AG04449 (cell line): ENCODE data around the gene MKLN1.

Source experiments
- CTCF ChIA-PET: fragments of 350-600 bp; formaldehyde crosslinking; extraction: SDS; loops from one replicate; lab custom pipeline; 2021; ENCODE audit warnings: antibody characterized with exemption; lab: Yijun Ruan, JAX
- POLR2A ChIA-PET: fragments of 400-600, 350-600 bp; formaldehyde crosslinking; extraction: SDS; loops from one replicate; lab custom pipeline; 2020; ENCODE audit warnings: antibody characterized with exemption, inconsistent platforms; lab: Yijun Ruan, JAX
- DNase-seq: peaks from one replicate; pipeline ENCODE4 v3.0.0-alpha.2; 2010; ENCODE audit warnings: low read depth, low spot score
- H3K4me3 ChIP-seq: 2 replicates; pipeline ENCODE4 v1.5.1; 2011; ENCODE audit warnings: low read depth, mild to moderate bottlenecking, control low read depth, low read length
- TF ChIP-seq, protein P1 (sequence below): IDR thresholded peaks from one replicate; pipeline ENCODE4 v1.5.1; 2011; ENCODE audit warnings: mild to moderate bottlenecking, moderate library complexity, low read length, control low read depth, inconsistent platforms; ENCODE audit not compliant: insufficient read depth; ENCODE audit errors: missing control alignments

The MKLN1 gene

GRCh38 chr7:131346885-131347592 is 19.4 kb downstream of the MKLN1 start:
- POLR2A ChIA-PET, result no interaction called here
- TF ChIP-seq, protein P1, sequence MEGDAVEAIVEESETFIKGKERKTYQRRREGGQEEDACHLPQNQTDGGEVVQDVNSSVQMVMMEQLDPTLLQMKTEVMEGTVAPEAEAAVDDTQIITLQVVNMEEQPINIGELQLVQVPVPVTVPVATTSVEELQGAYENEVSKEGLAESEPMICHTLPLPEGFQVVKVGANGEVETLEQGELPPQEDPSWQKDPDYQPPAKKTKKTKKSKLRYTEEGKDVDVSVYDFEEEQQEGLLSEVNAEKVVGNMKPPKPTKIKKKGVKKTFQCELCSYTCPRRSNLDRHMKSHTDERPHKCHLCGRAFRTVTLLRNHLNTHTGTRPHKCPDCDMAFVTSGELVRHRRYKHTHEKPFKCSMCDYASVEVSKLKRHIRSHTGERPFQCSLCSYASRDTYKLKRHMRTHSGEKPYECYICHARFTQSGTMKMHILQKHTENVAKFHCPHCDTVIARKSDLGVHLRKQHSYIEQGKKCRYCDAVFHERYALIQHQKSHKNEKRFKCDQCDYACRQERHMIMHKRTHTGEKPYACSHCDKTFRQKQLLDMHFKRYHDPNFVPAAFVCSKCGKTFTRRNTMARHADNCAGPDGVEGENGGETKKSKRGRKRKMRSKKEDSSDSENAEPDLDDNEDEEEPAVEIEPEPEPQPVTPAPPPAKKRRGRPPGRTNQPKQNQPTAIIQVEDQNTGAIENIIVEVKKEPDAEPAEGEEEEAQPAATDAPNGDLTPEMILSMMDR, result no peak
- H3K4me3 ChIP-seq, result no peak overlapping the region
- CTCF ChIA-PET, result interaction anchor here (1.1 kb wide), 1 partner anchor 165 kb away, joined by 3 read pairs; no protein-coding TSS in a partner anchor
- DNase-seq, result no peak

- H3K4me3 ChIP-seq, result no peak overlapping the region
- no peak for DNase-seq
- TF ChIP-seq, protein P1, result no peak
- CTCF ChIA-PET, result interaction anchor here (0.6 kb wide), 1 partner anchor 1325 kb away, joined by 4 read pairs; no protein-coding TSS in a partner anchor
- POLR2A ChIA-PET, result no interaction called here
These were observed 24.4 kb downstream of the MKLN1 start for GRCh38 chr7:131352032-131352431.

- no peak overlapping the region for H3K4me3 ChIP-seq
- POLR2A ChIA-PET, result no interaction called here
- TF ChIP-seq, protein P1, result no peak
- DNase-seq, result no peak
- CTCF ChIA-PET, result no interaction called here
These were observed 26.7 kb downstream of the MKLN1 start for GRCh38 chr7:131354390-131354789.

DNA sequence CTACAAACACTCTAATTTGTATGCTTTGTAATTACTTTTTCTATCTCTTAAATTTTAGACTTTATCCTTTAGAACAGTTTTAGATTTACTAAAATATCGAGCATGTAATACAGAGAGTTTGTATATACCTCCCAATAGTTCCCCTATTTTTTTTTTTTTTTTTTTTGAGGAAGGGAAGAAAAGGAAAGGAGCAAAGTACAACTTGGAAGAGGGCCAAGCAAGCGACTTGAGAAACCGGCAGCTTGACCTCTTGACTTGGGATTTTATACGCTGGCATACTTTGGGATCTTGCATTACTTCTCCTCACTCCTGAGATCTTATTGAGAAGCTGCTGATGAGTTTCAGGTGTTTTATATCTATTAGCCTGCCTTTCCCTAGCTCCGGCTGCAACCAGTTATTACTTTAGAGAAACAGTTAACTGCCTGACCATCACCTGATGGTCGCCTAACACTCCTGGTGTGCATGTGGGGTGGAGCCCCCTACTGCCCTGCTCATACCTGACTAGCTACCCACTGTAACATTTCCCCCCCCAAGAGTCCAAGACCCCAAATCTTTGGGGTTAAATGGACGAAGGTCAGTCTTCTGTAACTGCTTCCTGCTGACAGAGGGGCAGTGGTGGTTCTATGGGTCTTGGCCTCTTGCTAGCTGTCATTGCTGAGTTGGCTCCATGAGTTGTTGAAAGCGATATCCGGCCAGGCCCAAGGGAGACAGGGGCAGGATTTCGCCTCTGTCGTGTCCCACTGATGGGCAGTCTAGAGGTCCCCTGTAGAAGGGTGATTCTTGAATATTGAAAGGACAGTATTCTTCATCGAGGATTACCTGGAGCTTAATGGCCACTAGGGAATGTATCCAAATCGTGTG is 28.5 kb downstream of the MKLN1 start:
- POLR2A ChIA-PET, result no interaction called here
- no peak for DNase-seq
- CTCF ChIA-PET, result interaction anchor here (0.8 kb wide), 1 partner anchor 17 kb away, joined by 3 read pairs; no protein-coding TSS in a partner anchor
- H3K4me3 ChIP-seq, result no peak overlapping the region
- TF ChIP-seq, protein P1, result no peak

DNA sequence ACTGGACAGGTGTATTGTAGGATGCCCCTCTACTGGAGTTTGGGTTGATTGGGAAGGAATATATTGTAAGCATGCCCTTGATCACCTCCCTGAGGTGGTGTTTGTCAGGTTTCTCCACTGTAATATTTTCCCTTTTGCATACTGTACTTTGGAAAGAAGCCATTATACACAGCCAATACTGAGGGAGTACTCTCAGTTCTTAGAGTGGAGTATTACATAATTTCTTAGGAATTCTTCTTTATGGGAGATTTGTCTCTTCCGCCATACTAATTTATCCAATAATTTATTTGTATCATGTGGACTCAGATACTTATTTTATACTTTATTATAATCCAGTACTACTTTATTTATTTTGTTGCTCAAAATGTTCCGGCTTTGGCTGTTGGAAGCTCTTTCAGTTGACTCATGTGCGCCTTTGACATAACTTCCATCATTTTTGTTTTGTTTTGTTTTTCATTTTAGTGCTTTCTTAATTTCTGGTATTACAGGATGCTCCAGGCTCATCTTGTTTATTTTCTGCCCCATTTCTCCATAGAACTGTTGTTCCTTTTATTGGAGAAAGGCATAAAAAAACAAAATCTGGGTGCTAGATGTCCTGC is 29.7 kb downstream of the MKLN1 start:
- CTCF ChIA-PET, result interaction anchor here (0.6 kb wide), 1 partner anchor 30 kb away, joined by 3 read pairs; the partner anchor contains the start of gene MKLN1
- TF ChIP-seq, protein P1, result no peak
- DNase-seq, result no peak
- POLR2A ChIA-PET, result no interaction called here
- no peak overlapping the region for H3K4me3 ChIP-seq

DNA sequence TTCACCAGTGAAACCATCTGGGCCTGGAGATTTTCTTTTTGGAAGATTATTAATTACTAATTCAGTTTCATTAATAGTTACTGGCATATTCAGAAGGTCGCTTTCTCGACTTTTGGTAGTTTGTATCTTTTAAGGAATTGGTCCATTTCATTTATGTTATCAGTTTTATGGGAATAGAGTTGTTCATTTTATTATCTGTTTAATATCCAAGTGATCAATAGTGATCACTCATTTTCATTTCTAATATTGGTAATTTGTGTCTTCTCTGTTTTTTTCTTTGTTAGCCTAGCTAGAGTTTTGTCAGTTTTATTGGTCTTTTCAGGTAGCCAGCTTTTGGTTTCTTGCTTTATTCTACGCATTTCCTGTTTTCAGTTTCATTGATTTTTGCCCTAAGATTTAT is 31.0 kb downstream of the MKLN1 start:
- TF ChIP-seq, protein P1, result no peak
- POLR2A ChIA-PET, result no interaction called here
- no peak for DNase-seq
- CTCF ChIA-PET, result interaction anchor here (0.6 to 0.9 kb wide), 3 partner anchors 9 to 381 kb away, joined by 3 to 4 read pairs (median 3); no protein-coding TSS in a partner anchor
- H3K4me3 ChIP-seq, result no peak overlapping the region
